Suppressor macrophage treated with lipopolysaccharide for 1 hour (primary cell): ENCODE data around the gene OLAH.

ENCODE experiments used
- DNase-seq, 3 donors: peaks; one replicate each; pipeline ENCODE4 v3.0.0-alpha.2; 2020 to 2022

OLAH gene

GRCh38 chr10:15072358-15072757 is 28.6 kb downstream of the OLAH start:
- DNase-seq: no peak

- no peak for DNase-seq
Observed at GRCh38 chr10:15075421-15075820, 31.7 kb downstream of the OLAH start.

- no peak for DNase-seq
Observed at GRCh38 chr10:15083674-15084501, 40.1 kb downstream of the OLAH start.

GRCh38 chr10:15084502-15084922 is 40.8 kb downstream of the OLAH start:
- DNase-seq: peak in 1 of 3 donors; percentile 22

GRCh38 chr10:15088428-15089261 is 44.9 kb downstream of the OLAH start, which contains the start of gene ACBD7:
Gene ACBD7, minus strand, starts transcription at chr10:15088776. Its CDS starts 48 bp downstream, at chr10:15088728.
- DNase-seq: peak; percentile 77 to 92 (median 87)

- DNase-seq: no peak
Observed at GRCh38 chr10:15091418-15091817, 47.7 kb downstream of the OLAH start.

GRCh38 chr10:15092855-15093408 is 49.2 kb downstream of the OLAH start:
- DNase-seq: no peak

GRCh38 chr10:15096661-15097010 is 52.9 kb downstream of the OLAH start:
- DNase-seq: peak in 1 of 3 donors; percentile 5

- DNase-seq: peak; percentile 97 to 99 (median 98)
Observed at GRCh38 chr10:15097011-15097812, 53.5 kb downstream of the OLAH start, which contains the start of gene RPP38. Gene RPP38, plus strand, starts transcription at chr10:15097355. Its CDS starts 5,960 bp downstream, at chr10:15103315.

- no peak for DNase-seq
Observed at GRCh38 chr10:15099886-15100285, 56.1 kb downstream of the OLAH start.

- no peak for DNase-seq
Observed at GRCh38 chr10:15103513-15103912, 59.8 kb downstream of the OLAH start.

GRCh38 chr10:15106352-15107013 is 62.7 kb downstream of the OLAH start:
- DNase-seq: peak; percentile 78 to 85 (median 85)

GRCh38 chr10:15112657-15113056 is 68.9 kb downstream of the OLAH start:
- no peak for DNase-seq

GRCh38 chr10:15113766-15114165 is 70.0 kb downstream of the OLAH start:
- DNase-seq: no peak

GRCh38 chr10:15116225-15116624 is 72.5 kb downstream of the OLAH start:
- DNase-seq: no peak

- DNase-seq: no peak
Observed at GRCh38 chr10:15118615-15119014, 74.9 kb downstream of the OLAH start.

- DNase-seq: no peak
Observed at GRCh38 chr10:15120523-15120922, 76.8 kb downstream of the OLAH start.

- no peak for DNase-seq
Observed at GRCh38 chr10:15121707-15122106, 78.0 kb downstream of the OLAH start.

- DNase-seq: no peak
Observed at GRCh38 chr10:15122477-15123030, 78.8 kb downstream of the OLAH start.
